SJSA1 (cell line): ENCODE measurements around the gene SYTL2. TPM values are rescaled to one million over a fixed set of nuclear protein-coding genes. Genes with fewer than 3 reads are reported as not detected.
"Not testable (repeated sequence)": the region's sequence is repeated elsewhere in the genome, so short reads cannot be mapped to it uniquely, and the experiment has no call there.

Source experiments
- DNase-seq, 2 experiments: peaks; one replicate each; pipeline ENCODE4 v3.0.0-alpha.2; 2015 to 2020; ENCODE audit warnings: low spot score in 2 of 2, low read depth in 1 of 2
- H3K27ac ChIP-seq: fragments of 250-450 bp; sonication (Bioruptor Pico); 2 replicates; pipeline ENCODE4 v1.5.1; 2020; ENCODE audit warnings: mild to moderate bottlenecking, moderate library complexity
- H3K27me3 ChIP-seq: fragments of 250-450 bp; sonication (Bioruptor Pico); replicated peaks from 2 replicates; pipeline ENCODE4 v1.5.1; 2020; ENCODE audit warnings: mild to moderate bottlenecking, moderate library complexity
- H3K36me3 ChIP-seq: fragments of 250-450 bp; sonication (Bioruptor Pico); 2 replicates; pipeline ENCODE4 v1.5.1; 2020; ENCODE audit warnings: mild to moderate bottlenecking
- H3K4me1 ChIP-seq: fragments of 250-450 bp; sonication (Bioruptor Pico); replicated peaks from 2 replicates; pipeline ENCODE4 v1.6.1; 2021; ENCODE audit warnings: mild to moderate bottlenecking
- H3K4me3 ChIP-seq: fragments of 250-450 bp; sonication (Bioruptor Pico); 2 replicates; pipeline ENCODE4 v1.5.1; 2020; ENCODE audit warnings: mild to moderate bottlenecking
- H3K9me3 ChIP-seq: fragments of 250-450 bp; sonication (Bioruptor Pico); replicated peaks from 2 replicates; pipeline ENCODE4 v1.5.1; 2020; ENCODE audit warnings: mild to moderate bottlenecking
- total RNA-seq: library from RNA; depleted of rRNA; stranded (reverse); fragments of >200 nt; shearing (Covaris generic); gene quantifications from 2 replicates; pipeline ENCODE4 v1.2.3, GENCODE V29; 2014

The SYTL2 gene
- total RNA-seq, 1 experiment from 2014 or later, result 4.9 TPM

DNA sequence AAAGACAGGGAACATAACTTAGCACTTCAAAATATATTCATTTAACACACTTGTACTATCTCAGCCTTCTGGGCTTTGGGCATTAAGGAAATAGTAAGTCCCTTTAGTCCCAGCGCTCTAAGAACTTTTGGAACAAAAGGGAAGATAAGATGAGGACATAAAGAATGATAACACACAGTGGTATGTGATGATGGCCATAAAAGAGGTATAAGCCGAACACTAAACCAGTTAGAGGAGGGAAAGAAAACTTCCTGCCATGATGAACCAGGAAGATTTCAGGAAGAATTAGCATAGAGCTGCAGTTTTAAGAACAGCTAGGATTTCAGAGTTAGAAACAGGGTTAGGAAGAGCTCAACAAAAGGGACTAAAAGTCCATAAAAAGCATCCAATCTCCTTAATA lies 11.8 kb downstream of the SYTL2 start:
- H3K9me3 ChIP-seq, result no peaks in the 10 kb centered on the region
- H3K27me3 ChIP-seq, result no peaks in the 10 kb centered on the region
- H3K4me3 ChIP-seq, result no peak overlapping the region
- no peak overlapping the region for H3K27ac ChIP-seq
- no peaks in the 10 kb centered on the region for H3K4me1 ChIP-seq
- no peaks in the 10 kb centered on the region for H3K36me3 ChIP-seq
- no peak for DNase-seq

DNA sequence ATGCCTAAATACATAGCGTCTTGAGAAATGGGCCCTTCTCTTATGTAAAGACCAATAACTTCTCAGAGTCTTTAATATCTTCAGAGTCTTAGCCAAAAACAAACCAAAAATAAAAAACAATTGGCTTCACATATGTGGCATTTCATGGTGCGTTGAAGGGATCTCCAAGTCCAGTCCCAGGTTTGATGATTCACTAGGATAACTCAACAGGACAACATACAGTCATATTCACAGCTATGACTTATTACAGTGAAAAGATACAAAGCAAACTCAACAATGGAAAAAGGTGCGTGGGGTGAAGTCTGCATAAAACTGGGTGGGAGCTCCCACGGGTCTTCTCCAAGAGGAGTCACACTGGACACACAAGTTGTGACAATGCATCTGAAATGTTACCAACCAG lies 12.6 kb downstream of the SYTL2 start:
- Histone ChIP-seq H3K27ac (no peak overlapping the region), H3K4me1 (no peaks in the 10 kb centered on the region), H3K27me3 (no peaks in the 10 kb centered on the region), H3K4me3 (no peak overlapping the region), H3K9me3 (no peaks in the 10 kb centered on the region), H3K36me3 (no peaks in the 10 kb centered on the region)
- no peak for DNase-seq

DNA sequence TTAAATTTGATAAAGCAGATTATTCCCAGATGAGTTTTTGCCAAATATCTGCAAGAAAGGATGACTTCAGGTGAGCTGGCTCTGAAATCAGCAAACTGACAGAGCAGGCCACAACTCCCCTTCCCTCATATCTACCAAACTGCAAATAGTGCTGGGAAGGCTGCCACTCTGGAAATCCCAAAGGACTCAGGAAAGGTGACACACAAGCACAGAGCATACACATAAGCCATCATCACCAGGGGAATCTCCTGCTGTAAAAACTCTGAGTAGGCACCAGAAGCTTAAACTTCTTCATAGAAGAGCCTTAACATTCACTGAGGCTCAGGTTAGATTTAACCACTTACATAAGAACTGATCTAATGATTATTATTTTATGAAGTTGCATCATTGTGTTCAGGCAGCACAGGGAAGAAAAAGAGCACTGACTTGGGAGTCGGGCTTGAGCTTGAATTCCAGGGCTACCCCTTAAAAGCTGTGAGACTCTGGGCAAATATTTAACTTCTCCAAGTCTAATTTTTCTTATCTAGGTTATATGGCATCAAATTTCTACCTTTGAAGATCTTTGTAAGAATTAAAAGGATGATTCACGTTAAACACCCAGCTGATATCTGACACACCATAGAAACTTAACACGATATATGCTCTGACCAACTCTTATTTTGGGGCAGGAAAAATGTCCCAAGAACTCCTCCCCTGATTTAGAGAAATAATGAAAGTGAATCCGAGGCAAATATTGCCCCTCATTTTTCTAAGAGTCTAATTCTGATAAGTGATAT lies 15.0 kb downstream of the SYTL2 start:
- Histone ChIP-seq H3K27me3 (no peaks in the 10 kb centered on the region), H3K4me1 (no peaks in the 10 kb centered on the region), H3K27ac (no peak overlapping the region), H3K36me3 (no peaks in the 10 kb centered on the region), H3K4me3 (no peak overlapping the region), H3K9me3 (no peaks in the 10 kb centered on the region)
- DNase-seq, result no peak

DNA sequence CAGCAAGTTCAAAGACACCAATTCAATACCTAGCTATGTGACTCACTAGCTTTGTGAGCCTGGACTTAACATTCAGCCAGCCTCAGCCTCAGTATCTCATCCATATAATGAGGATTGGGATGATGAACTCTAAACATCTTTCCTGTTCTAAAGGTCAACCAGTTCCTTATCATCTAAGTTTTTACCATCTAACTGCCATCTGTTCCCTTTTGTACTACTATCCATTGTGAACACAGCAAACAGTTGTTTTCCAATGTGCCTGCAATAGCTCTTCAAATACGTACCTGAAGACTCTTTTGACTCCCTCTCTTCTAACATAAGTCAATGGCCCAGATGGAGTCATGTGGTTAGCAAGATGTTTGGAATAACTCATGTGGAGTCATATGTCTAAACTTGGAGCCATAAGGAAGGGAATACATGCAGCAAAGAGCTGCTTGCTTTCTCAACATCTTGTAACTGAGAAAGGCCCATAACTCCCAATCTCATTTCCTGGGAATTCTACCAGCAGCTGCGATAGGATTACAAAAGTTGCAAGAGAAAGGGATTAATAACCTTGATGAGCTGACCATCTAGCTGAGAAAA lies 19.4 kb downstream of the SYTL2 start:
- H3K36me3 ChIP-seq, result no peaks in the 10 kb centered on the region
- no peak for DNase-seq
- H3K9me3 ChIP-seq, result no peaks in the 10 kb centered on the region
- H3K4me1 ChIP-seq, result no peaks in the 10 kb centered on the region
- H3K27ac ChIP-seq, result no peak overlapping the region
- no peaks in the 10 kb centered on the region for H3K27me3 ChIP-seq
- no peak overlapping the region for H3K4me3 ChIP-seq

DNA sequence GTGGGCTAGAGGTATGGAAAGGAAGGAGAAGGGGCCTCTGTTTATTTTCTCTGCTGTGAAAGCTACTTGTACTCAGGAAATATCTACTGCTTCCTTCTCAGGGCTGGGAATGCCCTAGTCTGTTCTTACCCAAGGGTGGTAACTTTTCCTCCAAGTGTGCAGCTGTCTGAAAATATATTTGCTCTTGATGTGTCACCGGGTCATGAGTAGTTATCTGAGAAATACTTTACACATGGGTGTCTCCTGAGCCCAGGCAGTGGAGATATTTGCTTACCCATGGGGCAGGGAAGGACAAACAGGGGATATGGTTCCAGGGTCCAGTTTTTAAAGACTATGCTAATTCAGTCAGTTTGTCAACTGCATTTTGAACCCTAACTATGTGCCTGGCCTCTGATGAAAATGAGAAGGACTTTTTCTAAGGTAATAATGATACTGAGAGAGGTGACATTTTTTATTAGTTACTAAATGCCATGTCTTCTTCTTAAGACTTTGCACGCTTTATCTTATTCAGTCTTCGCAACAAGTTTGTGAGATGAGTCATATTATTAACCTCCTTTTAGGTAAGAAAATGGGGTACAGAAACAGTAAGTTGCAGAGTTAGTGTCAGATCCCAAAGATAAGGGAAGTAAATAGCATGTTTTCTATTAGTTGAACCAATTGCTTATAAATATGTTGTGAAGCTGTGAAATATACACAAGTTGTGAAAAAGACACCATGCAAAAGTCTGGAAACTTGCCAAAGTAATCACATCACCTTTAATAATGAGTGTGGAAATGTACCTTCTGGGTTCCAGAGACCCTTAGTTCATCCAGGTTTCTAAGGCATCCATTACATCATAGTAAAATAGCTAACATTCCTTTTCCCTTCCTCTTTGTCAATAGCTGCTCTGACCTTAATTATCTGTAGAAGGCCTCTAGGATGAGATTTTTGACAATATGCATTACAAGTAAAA lies 22.9 kb downstream of the SYTL2 start:
- H3K9me3 ChIP-seq, result no peaks in the 10 kb centered on the region
- H3K36me3 ChIP-seq, result no peaks in the 10 kb centered on the region
- DNase-seq, result no peak
- H3K4me1 ChIP-seq, result no peaks in the 10 kb centered on the region
- no peak overlapping the region for H3K4me3 ChIP-seq
- H3K27me3 ChIP-seq, result no peaks in the 10 kb centered on the region
- no peak overlapping the region for H3K27ac ChIP-seq

DNA sequence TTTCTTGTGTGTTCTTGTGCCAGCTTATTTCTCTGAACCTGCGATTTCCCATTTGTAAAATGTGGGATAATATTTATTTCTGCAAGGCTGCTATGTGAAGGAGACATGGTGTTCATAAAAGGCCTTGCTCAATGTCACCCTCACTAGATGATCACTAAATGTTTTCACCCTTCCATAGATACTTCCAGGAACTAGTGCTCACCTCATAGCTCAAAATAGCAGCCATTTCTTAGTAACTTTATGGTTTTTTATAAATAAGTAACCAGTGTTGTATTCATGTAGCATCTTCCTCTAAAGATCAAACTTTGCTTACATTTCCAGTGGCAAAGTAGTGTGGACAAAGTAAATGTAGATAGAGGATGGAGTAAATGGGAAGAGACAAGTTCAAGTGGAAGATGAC lies 23.8 kb downstream of the SYTL2 start:
- Histone ChIP-seq H3K9me3 (no peaks in the 10 kb centered on the region), H3K4me3 (no peak overlapping the region), H3K4me1 (no peaks in the 10 kb centered on the region), H3K27me3 (no peaks in the 10 kb centered on the region), H3K27ac (no peak overlapping the region), H3K36me3 (no peaks in the 10 kb centered on the region)
- no peak for DNase-seq

DNA sequence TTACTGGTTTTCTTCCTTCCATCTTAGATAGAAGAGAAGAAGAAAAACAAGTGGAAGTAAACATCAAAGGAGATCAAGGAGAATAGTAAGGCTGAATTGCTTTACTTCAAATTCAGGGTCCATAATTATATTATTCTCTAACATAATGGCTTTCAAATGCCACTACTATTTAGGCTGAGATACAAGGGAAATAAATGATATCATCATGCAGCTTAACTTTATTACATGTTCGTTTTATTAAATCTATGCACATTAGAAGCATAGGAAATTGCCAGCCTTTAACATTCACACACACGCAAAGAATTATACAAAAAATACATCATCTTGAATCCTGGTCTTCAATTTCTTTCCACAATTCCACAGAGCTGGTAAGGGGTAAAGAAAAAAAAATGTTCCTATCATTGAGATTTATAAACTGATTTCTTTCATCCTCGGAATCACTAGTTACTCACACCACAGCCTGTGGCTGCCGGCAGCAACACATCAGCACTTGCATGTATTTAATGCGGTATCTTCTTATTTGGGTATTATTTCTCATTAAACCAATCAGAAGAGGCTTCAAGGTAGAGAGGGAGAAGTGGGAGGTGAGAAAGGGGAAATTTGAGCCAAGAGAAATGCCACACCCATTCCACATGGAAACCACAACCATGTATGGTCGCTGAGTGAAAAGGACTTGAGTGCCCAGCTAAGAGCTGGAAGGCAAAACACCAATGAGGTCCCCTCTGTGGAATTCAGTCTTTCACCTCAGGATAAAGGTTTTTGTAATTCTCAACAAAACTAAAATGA lies 26.3 kb downstream of the SYTL2 start:
- H3K27ac ChIP-seq, result no peak overlapping the region
- DNase-seq, result no peak
- no peaks in the 10 kb centered on the region for H3K9me3 ChIP-seq
- no peak overlapping the region for H3K4me3 ChIP-seq
- no peaks in the 10 kb centered on the region for H3K27me3 ChIP-seq
- no peaks in the 10 kb centered on the region for H3K4me1 ChIP-seq
- H3K36me3 ChIP-seq, result no peaks in the 10 kb centered on the region

DNA sequence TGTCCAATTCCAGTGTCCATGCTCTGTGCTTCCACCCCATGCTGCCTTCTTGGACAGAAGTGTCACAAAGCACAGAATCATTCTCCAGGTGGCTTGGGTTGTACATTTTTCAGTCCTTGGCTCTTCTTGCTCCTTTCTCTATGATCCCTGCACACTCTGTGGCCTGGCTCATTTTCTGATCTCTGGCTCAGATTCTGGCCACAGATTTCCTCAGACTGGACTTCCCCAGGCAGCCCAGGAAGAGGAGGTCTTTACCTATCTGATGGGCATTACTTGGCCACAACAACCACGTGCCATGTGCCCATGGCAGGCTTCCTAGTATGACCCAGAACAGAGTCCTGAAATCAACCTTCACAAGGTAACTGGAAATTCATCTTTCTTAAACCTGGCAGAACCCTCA lies 27.2 kb downstream of the SYTL2 start:
- H3K4me1 ChIP-seq, result no peaks in the 10 kb centered on the region

DNA sequence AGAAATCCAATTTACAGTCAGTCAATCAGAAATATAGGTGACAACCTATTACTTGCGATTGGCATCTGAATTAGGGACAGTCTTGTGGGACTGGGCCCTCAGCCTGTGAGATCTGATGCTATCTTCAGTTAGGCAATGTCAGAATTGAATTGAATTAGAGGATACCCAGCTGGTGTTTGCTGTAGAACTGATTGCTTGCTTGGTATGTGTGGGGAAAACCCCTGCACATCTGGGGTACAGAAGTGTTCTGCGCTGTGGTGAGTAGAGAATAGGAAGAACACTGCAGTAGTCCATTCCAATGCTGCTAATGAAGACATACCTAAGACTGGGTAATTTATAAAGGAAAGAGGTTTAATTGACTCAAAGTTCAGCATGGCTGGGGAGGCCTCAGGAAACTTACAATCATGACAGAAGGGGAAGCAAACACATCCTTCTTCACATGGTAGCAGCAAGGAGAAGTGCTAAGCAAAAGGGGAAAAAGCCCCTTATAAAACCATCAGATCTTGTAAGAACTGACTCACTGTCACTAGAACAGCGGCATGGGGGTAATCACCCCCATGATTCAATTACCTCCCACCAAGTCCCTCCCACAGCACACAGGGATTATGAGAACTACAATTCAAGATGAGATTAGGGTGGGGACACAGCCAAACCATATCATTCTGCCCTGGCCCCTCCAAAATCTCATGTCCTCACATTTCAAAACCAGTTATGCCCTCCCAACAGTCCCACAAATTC lies 30.0 kb downstream of the SYTL2 start:
- not testable (repeated sequence) for H3K4me3 ChIP-seq, H3K36me3 ChIP-seq

More for the DNA sequence above, 27.2 kb downstream of the SYTL2 start:
- no peaks in the 10 kb centered on the region for H3K27me3 ChIP-seq
- H3K36me3 ChIP-seq, result no peaks in the 10 kb centered on the region
- no peak overlapping the region for H3K4me3 ChIP-seq
- no peak overlapping the region for H3K27ac ChIP-seq
- H3K9me3 ChIP-seq, result no peaks in the 10 kb centered on the region
- no peak for DNase-seq

DNA sequence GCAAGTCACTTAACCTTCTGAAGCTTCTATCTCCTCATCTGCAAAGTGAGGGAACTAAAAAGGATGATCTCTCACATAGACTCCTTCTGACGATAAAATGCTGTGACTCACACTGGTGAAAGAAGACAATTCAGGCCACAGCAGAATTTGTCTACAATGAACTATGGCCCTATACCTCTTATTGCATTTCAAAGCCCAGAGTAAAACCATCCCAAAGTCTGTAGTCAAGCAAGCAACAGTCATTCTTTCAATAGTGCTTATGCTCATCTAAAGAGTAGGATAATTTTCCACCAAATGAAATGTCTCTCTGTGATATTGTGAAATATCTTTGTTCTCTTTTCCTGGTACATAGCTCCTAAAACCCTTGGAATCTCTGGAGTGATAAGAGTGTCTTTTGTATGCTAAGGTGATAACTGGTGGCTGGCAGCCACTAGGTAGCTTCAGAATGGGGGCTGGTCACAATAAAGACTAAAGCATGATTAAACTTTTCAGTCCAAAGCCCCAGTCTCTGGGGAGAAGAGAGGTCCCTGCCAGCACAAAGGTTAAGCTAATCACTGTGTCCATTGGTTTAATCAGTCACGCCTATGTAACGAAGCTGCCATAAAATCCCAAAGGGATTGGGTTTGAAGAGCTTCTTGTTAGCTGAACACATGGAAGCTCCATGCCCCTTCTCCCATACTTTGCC lies 30.8 kb downstream of the SYTL2 start:
- Histone ChIP-seq H3K27me3 (no peaks in the 10 kb centered on the region), H3K4me1 (no peaks in the 10 kb centered on the region), H3K4me3 (no peak overlapping the region), H3K9me3 (no peaks in the 10 kb centered on the region), H3K36me3 (no peaks in the 10 kb centered on the region), H3K27ac (no peak overlapping the region)
- no peak for DNase-seq

More for the DNA sequence above, 30.0 kb downstream of the SYTL2 start:
- not testable (repeated sequence) for DNase-seq, H3K27ac ChIP-seq, H3K4me1 ChIP-seq, H3K9me3 ChIP-seq, H3K27me3 ChIP-seq

DNA sequence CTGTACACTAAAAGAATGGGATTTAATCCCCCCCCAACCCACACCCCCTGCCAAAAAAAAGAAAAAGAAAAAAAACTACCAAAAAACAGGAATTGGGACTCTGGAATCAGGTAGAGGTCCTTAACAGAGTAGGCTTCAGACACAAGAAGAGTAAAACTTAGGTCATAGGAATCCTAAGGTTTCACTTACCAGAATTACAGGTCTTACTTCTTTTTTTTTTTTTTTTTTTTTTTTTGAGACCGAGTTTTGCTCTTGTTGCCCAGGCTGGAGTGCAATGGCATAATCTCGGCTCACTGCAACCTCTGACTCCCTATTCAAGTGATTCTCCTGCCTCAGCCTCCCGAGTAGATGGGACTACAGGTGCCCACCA lies 33.4 kb downstream of the SYTL2 start:
- DNase-seq, H3K36me3 ChIP-seq, H3K27ac ChIP-seq, H3K4me3 ChIP-seq, H3K27me3 ChIP-seq, H3K4me1 ChIP-seq, H3K9me3 ChIP-seq: not testable (repeated sequence)

DNA sequence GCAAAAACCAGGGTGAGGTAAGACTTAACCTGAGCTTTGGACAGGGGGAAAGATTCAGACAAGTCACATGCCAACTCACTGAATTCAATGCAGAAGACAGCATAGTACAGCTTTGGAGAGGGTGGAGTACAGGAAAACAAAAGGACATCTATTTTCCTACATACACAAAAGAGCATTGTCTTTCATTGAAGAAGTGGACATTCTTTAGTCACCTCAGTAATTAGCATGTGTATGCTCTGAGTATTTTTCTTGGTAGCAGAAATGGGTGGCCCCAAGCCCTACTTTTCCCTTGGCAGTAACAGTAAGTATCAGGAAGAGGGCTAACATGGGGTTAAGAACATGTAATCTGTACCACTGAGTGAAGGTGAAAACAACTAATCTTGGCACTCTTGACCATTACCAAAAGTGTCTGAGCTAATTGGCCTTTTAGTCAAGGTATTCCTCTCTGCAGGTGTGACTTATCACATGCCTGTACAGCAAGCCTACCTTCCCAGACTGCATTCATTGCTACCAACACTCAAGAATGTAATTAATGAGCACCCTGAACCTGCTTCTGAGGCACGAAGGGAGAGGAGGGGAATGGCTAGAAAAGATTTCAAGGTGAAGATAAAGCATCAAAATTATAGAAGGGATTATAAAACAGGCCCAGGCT lies 33.9 kb downstream of the SYTL2 start:
- Histone ChIP-seq H3K9me3 (no peaks in the 10 kb centered on the region), H3K27me3 (no peaks in the 10 kb centered on the region), H3K27ac (no peak overlapping the region), H3K36me3 (no peaks in the 10 kb centered on the region), H3K4me3 (no peak overlapping the region), H3K4me1 (no peaks in the 10 kb centered on the region)
- DNase-seq, result no peak
